HEK293 (cell line): Measurements from ENCODE around the gene PSMD3.
"Not testable (repeated sequence)": the region's sequence is repeated elsewhere in the genome, so short reads cannot be mapped to it uniquely, and the experiment has no call there.

Experiments
- CTCF ChIA-PET: fragments of 350-600 bp; formaldehyde crosslinking; extraction: SDS; loops from one replicate; lab custom pipeline; 2021; ENCODE audit warnings: antibody characterized with exemption; lab: Yijun Ruan, JAX
- POLR2A ChIA-PET: fragments of 300-600 bp; formaldehyde crosslinking; extraction: SDS; loops from one replicate; lab custom pipeline; 2020; ENCODE audit warnings: antibody characterized with exemption, inconsistent platforms; lab: Yijun Ruan, JAX
- H3K27ac ChIP-seq: fragments of 200-500 bp; sonication (Bioruptor generic); 2 replicates; pipeline ENCODE4 v1.5.1; 2014; ENCODE audit warnings: low read depth, low read length, control low read depth, inconsistent platforms; ENCODE audit errors: extremely low read depth
- H3K36me3 ChIP-seq, 2 experiments: fragments of 200-500 bp in 1 of 2; sonication (Bioruptor generic) in 1 of 2; 1 replicate in 1 of 2; 2 replicates in 1 of 2; pipeline ENCODE4 v1.5.1; 2014 to 2017; ENCODE audit warnings: inconsistent platforms in 2 of 2, low read length in 2 of 2; ENCODE audit not compliant: control insufficient read depth in 2 of 2, insufficient read depth in 1 of 2
- H3K4me1 ChIP-seq: fragments of 200-500 bp; sonication (Bioruptor generic); 2 replicates; pipeline ENCODE4 v1.5.1; 2014; ENCODE audit warnings: mild to moderate bottlenecking, low read length, inconsistent platforms; ENCODE audit not compliant: control insufficient read depth, insufficient read depth
- H3K4me3 ChIP-seq: 2 replicates; pipeline ENCODE4 v1.5.1; 2011; ENCODE audit warnings: low read depth, mild to moderate bottlenecking, control low read depth, low read length, moderate library complexity
- H3K9me3 ChIP-seq: fragments of 200-500 bp; sonication (Bioruptor generic); 2 replicates; pipeline ENCODE4 v1.5.1; 2014; ENCODE audit warnings: low read depth, low read length, inconsistent platforms; ENCODE audit not compliant: control insufficient read depth, insufficient read depth
- GLIS1 ChIP-seq: fragments of 450-650 bp; formaldehyde crosslinking; IDR thresholded peaks from 2 replicates; pipeline ENCODE4 v1.5.1; 2016; ENCODE audit warnings: missing biosample characterization, missing genetic modification characterization
- KLF1 ChIP-seq: fragments of 450-650 bp; formaldehyde crosslinking; IDR thresholded peaks from 2 replicates; pipeline ENCODE4 v1.5.1; 2016; ENCODE audit warnings: missing biosample characterization, missing genetic modification characterization
- KLF9 ChIP-seq: fragments of 450-650 bp; formaldehyde crosslinking; IDR thresholded peaks from 2 replicates; pipeline ENCODE4 v1.5.1; 2016; ENCODE audit warnings: missing biosample characterization, missing genetic modification characterization, low read depth
- SP2 ChIP-seq: fragments of 450-650 bp; formaldehyde crosslinking; IDR thresholded peaks from 2 replicates; pipeline ENCODE4 v1.5.1; 2016; ENCODE audit warnings: missing biosample characterization, missing genetic modification characterization
- ZBTB7A ChIP-seq: fragments of 450-650 bp; formaldehyde crosslinking; IDR thresholded peaks from 2 replicates; pipeline ENCODE4 v1.5.1; 2016; ENCODE audit warnings: low read depth, missing biosample characterization, missing genetic modification characterization
- ZFP3 ChIP-seq: fragments of 450-650 bp; formaldehyde crosslinking; IDR thresholded peaks from 2 replicates; pipeline ENCODE4 v1.5.1; 2016; ENCODE audit warnings: low read depth, missing biosample characterization, missing genetic modification characterization
- ZNF114 ChIP-seq: fragments of 450-650 bp; formaldehyde crosslinking; IDR thresholded peaks from 2 replicates; pipeline ENCODE4 v1.5.0; 2017; ENCODE audit warnings: missing biosample characterization, missing genetic modification characterization
- ZNF19 ChIP-seq: fragments of 450-650 bp; formaldehyde crosslinking; IDR thresholded peaks from 2 replicates; pipeline ENCODE4; 2016; ENCODE audit warnings: missing biosample characterization, missing genetic modification characterization, low read depth
- ZNF2 ChIP-seq: fragments of 450-650 bp; formaldehyde crosslinking; IDR thresholded peaks from 2 replicates; pipeline ENCODE4 v1.5.1; 2016; ENCODE audit warnings: missing biosample characterization, missing genetic modification characterization
- ZNF335 ChIP-seq: fragments of 450-650 bp; formaldehyde crosslinking; conservative IDR thresholded peaks from 2 replicates; pipeline ENCODE4 v1.5.1; 2016; ENCODE audit warnings: missing biosample characterization, missing genetic modification characterization
- ZNF473 ChIP-seq: fragments of 450-650 bp; formaldehyde crosslinking; IDR thresholded peaks from 2 replicates; pipeline ENCODE4 v1.5.1; 2017; ENCODE audit warnings: missing biosample characterization, missing genetic modification characterization
- TF ChIP-seq, protein P1 (sequence below): fragments of 450-650 bp; formaldehyde crosslinking; IDR thresholded peaks from 2 replicates; pipeline ENCODE4 v1.5.1; 2016; ENCODE audit warnings: missing biosample characterization, missing genetic modification characterization
- TF ChIP-seq, protein P2 (sequence below): fragments of 450-650 bp; formaldehyde crosslinking; IDR thresholded peaks from 2 replicates; pipeline ENCODE4 v1.5.1; 2017; ENCODE audit warnings: missing biosample characterization, missing genetic modification characterization
- TF ChIP-seq, protein P3 (sequence below): fragments of 450-650 bp; formaldehyde crosslinking; IDR thresholded peaks from 2 replicates; pipeline ENCODE4 v1.5.1; 2016; ENCODE audit warnings: missing biosample characterization, missing genetic modification characterization

Gene PSMD3

DNA sequence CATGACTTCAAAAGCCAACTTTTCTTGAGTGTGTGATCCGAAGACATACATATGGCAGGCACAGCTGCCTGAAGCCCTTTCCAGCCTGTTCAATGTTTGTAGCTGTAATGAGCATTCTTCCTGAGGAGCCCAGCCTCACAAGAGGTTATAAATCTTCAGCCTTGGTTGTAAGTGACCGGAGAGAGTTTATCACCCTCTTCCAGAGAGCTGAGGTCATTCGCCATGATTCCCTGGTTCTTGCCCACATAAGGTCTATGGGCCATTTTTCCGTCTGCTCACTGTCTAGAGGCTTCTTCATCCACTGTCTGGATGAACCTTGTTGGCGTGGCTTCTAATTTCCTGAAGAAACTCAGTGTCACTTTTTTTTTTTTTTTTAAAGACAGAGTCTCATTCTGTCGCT, 24.9 kb downstream of the PSMD3 start:
- TF ChIP-seq ZFP3 (tag by site-specific recombination) (no peak), ZNF114 (tag by site-specific recombination) (no peak), ZBTB7A (tag by site-specific recombination) (no peak), ZNF335 (tag by site-specific recombination) (no peak), KLF9 (tag by site-specific recombination) (no peak), ZNF2 (tag by site-specific recombination) (no peak), SP2 (tag by site-specific recombination) (no peak), GLIS1 (no peak), KLF1 (tag by site-specific recombination) (no peak), ZNF19 (tag by site-specific recombination) (no peak), ZNF473 (no peak)
- TF ChIP-seq, protein P1, sequence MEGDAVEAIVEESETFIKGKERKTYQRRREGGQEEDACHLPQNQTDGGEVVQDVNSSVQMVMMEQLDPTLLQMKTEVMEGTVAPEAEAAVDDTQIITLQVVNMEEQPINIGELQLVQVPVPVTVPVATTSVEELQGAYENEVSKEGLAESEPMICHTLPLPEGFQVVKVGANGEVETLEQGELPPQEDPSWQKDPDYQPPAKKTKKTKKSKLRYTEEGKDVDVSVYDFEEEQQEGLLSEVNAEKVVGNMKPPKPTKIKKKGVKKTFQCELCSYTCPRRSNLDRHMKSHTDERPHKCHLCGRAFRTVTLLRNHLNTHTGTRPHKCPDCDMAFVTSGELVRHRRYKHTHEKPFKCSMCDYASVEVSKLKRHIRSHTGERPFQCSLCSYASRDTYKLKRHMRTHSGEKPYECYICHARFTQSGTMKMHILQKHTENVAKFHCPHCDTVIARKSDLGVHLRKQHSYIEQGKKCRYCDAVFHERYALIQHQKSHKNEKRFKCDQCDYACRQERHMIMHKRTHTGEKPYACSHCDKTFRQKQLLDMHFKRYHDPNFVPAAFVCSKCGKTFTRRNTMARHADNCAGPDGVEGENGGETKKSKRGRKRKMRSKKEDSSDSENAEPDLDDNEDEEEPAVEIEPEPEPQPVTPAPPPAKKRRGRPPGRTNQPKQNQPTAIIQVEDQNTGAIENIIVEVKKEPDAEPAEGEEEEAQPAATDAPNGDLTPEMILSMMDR (tag by site-specific recombination), result no peak
- TF ChIP-seq, protein P2, sequence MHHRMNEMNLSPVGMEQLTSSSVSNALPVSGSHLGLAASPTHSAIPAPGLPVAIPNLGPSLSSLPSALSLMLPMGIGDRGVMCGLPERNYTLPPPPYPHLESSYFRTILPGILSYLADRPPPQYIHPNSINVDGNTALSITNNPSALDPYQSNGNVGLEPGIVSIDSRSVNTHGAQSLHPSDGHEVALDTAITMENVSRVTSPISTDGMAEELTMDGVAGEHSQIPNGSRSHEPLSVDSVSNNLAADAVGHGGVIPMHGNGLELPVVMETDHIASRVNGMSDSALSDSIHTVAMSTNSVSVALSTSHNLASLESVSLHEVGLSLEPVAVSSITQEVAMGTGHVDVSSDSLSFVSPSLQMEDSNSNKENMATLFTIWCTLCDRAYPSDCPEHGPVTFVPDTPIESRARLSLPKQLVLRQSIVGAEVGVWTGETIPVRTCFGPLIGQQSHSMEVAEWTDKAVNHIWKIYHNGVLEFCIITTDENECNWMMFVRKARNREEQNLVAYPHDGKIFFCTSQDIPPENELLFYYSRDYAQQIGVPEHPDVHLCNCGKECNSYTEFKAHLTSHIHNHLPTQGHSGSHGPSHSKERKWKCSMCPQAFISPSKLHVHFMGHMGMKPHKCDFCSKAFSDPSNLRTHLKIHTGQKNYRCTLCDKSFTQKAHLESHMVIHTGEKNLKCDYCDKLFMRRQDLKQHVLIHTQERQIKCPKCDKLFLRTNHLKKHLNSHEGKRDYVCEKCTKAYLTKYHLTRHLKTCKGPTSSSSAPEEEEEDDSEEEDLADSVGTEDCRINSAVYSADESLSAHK (tag by site-specific recombination), result no peak
- TF ChIP-seq, protein P3, sequence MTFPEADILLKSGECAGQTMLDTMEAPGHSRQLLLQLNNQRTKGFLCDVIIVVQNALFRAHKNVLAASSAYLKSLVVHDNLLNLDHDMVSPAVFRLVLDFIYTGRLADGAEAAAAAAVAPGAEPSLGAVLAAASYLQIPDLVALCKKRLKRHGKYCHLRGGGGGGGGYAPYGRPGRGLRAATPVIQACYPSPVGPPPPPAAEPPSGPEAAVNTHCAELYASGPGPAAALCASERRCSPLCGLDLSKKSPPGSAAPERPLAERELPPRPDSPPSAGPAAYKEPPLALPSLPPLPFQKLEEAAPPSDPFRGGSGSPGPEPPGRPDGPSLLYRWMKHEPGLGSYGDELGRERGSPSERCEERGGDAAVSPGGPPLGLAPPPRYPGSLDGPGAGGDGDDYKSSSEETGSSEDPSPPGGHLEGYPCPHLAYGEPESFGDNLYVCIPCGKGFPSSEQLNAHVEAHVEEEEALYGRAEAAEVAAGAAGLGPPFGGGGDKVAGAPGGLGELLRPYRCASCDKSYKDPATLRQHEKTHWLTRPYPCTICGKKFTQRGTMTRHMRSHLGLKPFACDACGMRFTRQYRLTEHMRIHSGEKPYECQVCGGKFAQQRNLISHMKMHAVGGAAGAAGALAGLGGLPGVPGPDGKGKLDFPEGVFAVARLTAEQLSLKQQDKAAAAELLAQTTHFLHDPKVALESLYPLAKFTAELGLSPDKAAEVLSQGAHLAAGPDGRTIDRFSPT (tag by site-specific recombination), result no peak
- TF ChIP-seq, all 188 proteins: peak for 0
- H3K4me3 ChIP-seq, result no peak overlapping the region
- no peaks in the 10 kb centered on the region for H3K4me1 ChIP-seq
- CTCF ChIA-PET, result interaction anchor here (0.6 to 14.3 kb wide), 4 partner anchors 11 to 37 kb away, joined by 3 to 268 read pairs (median 3); no protein-coding TSS in a partner anchor
- H3K9me3 ChIP-seq, result no peaks in the 10 kb centered on the region; the same call in 1 of the 2 replicates
- no peaks in the 10 kb centered on the region for H3K36me3 ChIP-seq
- POLR2A ChIA-PET, result interaction anchor here (0.7 kb wide), 1 partner anchor 25 kb away, joined by 5 read pairs; the partner anchor contains the start of gene PSMD3
- no peak overlapping the region for H3K27ac ChIP-seq

DNA sequence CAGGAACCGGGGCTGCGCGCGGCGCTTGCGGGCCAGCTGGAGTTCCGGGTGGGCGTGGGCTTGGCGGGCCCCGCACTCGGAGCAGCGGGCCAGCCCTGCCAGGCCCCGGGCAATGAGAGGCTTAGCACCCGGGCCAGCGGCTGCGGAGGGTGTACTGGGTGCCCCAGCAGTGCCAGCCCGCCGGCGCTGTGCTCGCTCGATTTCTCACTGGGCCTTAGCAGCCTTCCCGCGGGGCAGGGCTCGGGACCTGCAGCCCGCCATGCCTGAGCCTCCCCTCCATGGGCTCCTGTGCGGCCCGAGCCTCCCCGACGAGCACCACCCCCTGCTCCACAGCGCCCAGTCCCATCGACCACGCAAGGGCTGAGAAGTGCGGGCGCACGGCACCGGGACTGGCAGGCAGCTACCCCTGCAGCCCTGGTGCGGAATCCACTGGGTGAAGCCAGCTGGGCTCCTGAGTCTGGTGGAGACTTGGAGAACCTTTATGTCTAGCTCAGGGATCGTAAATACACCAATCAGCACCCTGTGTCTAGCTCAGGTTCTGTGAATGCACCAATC, 30.4 kb downstream of the PSMD3 start:
- not testable (repeated sequence) for H3K4me3 ChIP-seq, H3K27ac ChIP-seq, H3K9me3 ChIP-seq, H3K4me1 ChIP-seq, H3K36me3 ChIP-seq
- ChIA-PET POLR2A (interaction anchor here (0.7 kb wide), 1 partner anchor 27 kb away, joined by 5 read pairs; no protein-coding TSS in a partner anchor), CTCF (interaction anchor here (0.6 to 14.3 kb wide), 9 partner anchors 15 to 169 kb away, joined by 3 to 268 read pairs (median 27); no protein-coding TSS in a partner anchor)

DNA sequence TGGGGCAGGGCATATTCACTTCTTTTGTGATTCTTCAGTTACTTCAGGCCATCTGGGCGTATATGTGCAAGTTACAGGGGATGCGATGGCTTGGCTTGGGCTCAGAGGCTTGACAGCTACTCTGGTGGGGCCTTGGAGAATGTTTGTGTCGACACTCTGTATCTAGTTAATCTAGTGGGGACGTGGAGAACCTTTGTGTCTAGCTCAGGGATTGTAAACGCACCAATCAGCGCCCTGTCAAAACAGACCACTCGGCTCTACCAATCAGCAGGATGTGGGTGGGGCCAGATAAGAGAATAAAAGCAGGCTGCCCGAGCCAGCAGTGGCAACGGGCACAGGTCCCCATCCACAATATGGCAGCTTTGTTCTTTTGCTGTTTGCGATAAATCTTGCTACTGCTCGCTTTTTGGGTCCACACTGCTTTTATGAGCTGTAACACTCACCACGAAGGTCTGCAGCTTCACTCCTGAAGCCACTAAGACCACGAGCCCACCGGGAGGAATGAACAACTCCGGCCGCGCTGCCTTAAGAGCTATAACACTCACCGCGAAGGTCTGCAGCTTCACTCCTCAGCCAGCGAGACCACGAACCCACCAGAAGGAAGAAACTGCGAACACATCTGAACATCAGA, 31.5 kb downstream of the PSMD3 start:
- H3K4me3 ChIP-seq, H3K36me3 ChIP-seq, H3K9me3 ChIP-seq, H3K27ac ChIP-seq, H3K4me1 ChIP-seq: not testable (repeated sequence)
- POLR2A ChIA-PET, result interaction anchor here (0.6 to 2.3 kb wide), 3 partner anchors 9 to 98 kb away, joined by 3 to 6 read pairs (median 3); no protein-coding TSS in a partner anchor
- CTCF ChIA-PET, result interaction anchor here (0.6 to 14.3 kb wide), 14 partner anchors 9 to 342 kb away, joined by 3 to 268 read pairs (median 10); no protein-coding TSS in a partner anchor
